ENCODE data around the gene PPARA.

Gene PPARA

GRCh38 chr22:46244771-46245170 is 94.4 kb downstream of the PPARA start:
- H3K4me1 ChIP-seq (ENCODE audit: control insufficient read depth, insufficient read depth, low read length): peaks cover 11% of the 10 kb centered on the region
- no peak overlapping the region for H3K4me3 ChIP-seq (ENCODE audit: low read length)
- no peaks in the 10 kb centered on the region for H3K27me3 ChIP-seq (replicated peaks; ENCODE audit: control insufficient read depth, insufficient read depth, low read length)
- peaks cover 16% of the 10 kb centered on the region for H3K36me3 ChIP-seq (ENCODE audit: control insufficient read depth, insufficient read depth, low read length, severe bottlenecking)
- DNase-seq (ENCODE audit: low read depth): no peak
- H3K9ac ChIP-seq (ENCODE audit: low read length): no peak overlapping the region
- no peaks in the 10 kb centered on the region for H3K9me3 ChIP-seq (ENCODE audit: control insufficient read depth, low read length)

DNA sequence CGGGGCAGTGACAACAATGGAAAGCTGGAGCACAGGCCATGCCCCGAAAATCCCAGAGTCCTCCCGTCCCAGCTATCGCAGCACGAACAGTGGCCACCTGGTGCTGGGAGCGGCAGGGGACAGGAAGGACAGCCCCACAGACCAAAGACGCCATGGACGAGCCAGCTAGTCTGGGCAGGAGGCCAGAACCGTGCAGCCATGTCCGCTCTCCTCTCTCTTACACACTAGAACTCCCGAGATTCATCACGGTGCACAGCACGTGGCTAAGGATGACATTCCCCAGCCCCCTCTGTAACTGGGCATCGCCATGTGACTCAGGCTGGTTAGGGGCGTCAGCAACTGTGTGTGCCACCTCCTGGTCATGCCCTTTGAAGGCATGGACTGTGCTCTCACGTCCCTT is 95.2 kb downstream of the PPARA start:
- DNase-seq (ENCODE audit: low read depth): no peak
- H3K4me1 ChIP-seq (ENCODE audit: control insufficient read depth, insufficient read depth, low read length): peaks cover 11% of the 10 kb centered on the region
- H3K36me3 ChIP-seq (ENCODE audit: control insufficient read depth, insufficient read depth, low read length, severe bottlenecking): peaks cover 11% of the 10 kb centered on the region
- no peaks in the 10 kb centered on the region for H3K27me3 ChIP-seq (replicated peaks; ENCODE audit: control insufficient read depth, insufficient read depth, low read length)
- H3K9ac ChIP-seq (ENCODE audit: low read length): no peak overlapping the region
- no peak overlapping the region for H3K4me3 ChIP-seq (ENCODE audit: low read length)
- no peaks in the 10 kb centered on the region for H3K9me3 ChIP-seq (ENCODE audit: control insufficient read depth, low read length)

GRCh38 chr22:46246178-46246577 is 95.9 kb downstream of the PPARA start:
- Histone ChIP-seq H3K9ac (ENCODE audit: low read length) (no peak overlapping the region), H3K27me3 (replicated peaks; ENCODE audit: control insufficient read depth, insufficient read depth, low read length) (no peaks in the 10 kb centered on the region), H3K9me3 (ENCODE audit: control insufficient read depth, low read length) (no peaks in the 10 kb centered on the region), H3K4me1 (ENCODE audit: control insufficient read depth, insufficient read depth, low read length) (peaks cover 16% of the 10 kb centered on the region), H3K36me3 (ENCODE audit: control insufficient read depth, insufficient read depth, low read length, severe bottlenecking) (peaks cover 6% of the 10 kb centered on the region), H3K4me3 (ENCODE audit: low read length) (no peak overlapping the region)
- DNase-seq (ENCODE audit: low read depth): no peak

DNA sequence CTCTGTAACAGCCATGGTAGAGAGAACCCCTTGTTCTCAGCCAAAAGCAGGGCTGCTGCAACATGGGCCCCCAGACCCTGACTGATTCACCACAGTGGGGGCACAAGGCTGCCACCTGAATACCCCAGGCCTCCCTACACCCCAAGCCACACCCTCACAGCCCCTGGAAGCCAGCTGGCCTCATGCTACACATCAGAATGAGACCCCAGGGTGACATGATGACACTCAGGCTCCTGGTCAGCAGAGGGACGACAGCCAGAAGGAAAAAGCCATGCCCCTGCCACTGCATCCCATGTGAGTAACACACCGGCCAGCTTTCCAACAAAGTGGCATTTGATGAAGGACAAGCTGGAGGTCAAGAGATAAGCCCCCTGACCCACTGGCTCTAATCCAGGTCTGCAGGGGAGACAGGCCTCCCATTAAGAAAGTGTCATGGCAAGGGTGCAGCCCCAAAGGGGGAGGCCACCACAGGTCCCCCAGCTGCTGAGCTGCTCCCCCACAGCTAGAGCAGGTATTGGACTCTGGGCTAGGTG is 97.2 kb downstream of the PPARA start:
- Histone ChIP-seq H3K9ac (ENCODE audit: low read length) (no peak overlapping the region), H3K9me3 (ENCODE audit: control insufficient read depth, low read length) (no peaks in the 10 kb centered on the region), H3K27me3 (replicated peaks; ENCODE audit: control insufficient read depth, insufficient read depth, low read length) (no peaks in the 10 kb centered on the region), H3K36me3 (ENCODE audit: control insufficient read depth, insufficient read depth, low read length, severe bottlenecking) (peaks cover 6% of the 10 kb centered on the region), H3K4me1 (ENCODE audit: control insufficient read depth, insufficient read depth, low read length) (peaks cover 17% of the 10 kb centered on the region), H3K4me3 (ENCODE audit: low read length) (no peak overlapping the region)
- DNase-seq (ENCODE audit: low read depth): no peak

DNA sequence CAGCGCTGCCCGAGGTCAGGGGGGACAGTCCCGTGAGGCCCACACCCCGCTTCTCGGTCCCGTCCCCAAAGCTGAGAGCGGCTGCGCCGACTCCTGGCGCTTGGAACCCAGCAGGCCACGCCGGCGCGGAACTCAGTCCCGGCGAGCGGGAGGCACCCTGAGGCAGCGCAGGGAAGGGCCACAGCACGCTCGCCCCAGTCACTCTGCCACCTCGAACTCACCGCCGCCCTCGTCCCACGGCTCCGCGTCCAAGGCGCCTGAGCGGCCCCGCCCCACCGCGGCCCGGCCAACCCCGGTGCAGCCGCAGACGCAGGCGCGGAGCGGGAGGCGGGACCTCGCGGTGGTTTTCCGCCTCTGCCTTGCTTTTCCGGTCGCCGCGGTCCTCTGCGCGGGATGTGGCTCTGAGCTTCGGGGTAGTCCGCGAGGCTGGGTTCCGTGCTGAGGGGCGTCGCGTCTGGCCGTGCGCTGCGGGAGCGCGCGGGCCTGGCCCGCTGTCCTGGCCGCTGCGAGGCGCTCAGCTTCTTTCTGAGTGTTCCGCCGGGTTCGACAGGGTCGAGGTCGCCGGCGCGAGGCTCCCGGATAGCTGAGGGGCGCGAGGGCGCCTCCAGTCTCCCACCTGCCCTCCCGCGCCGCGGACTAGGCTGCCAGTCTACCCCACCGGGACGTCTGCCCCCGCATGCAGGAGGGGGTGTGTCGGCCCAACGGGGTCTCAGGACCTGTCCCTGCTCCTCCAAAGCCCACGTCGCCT is 99.9 kb downstream of the PPARA start, which contains the start of gene CDPF1:
CDPF1 (minus strand) TSS at position 259 of the 748 bp plus-strand sequence. CDS start 2,009 bp downstream, outside the sequence.
- Histone ChIP-seq H3K27me3 (replicated peaks; ENCODE audit: control insufficient read depth, insufficient read depth, low read length) (no peaks in the 10 kb centered on the region), H3K4me1 (ENCODE audit: control insufficient read depth, insufficient read depth, low read length) (peaks cover 14% of the 10 kb centered on the region), H3K4me3 (ENCODE audit: low read length) (peak within 1 kb of the TSS; percentile 90), H3K9ac (ENCODE audit: low read length) (peak within 1 kb of the TSS; percentile 95), H3K36me3 (ENCODE audit: control insufficient read depth, insufficient read depth, low read length, severe bottlenecking) (no peaks in the 10 kb centered on the region), H3K9me3 (ENCODE audit: control insufficient read depth, low read length) (no peaks in the 10 kb centered on the region)
- peak; percentile 96 for DNase-seq (ENCODE audit: low read depth)

DNA sequence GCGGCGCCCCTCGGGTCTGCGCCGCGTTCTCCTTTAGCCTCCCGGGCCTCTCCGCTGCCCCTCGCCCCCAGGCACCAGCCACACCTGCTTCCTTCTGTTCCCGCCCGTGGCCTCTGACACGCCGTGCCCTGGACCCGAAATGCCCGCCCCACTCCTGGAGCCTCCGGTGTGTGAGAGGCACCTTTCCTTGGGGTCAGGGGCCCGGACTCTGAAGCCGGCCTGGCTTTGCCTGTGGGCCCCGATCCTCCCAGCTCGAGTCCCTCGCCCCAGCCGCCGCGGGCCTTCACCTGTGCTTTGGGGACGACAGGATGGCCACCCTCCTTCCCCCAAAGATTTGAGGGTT is 100.4 kb downstream of the PPARA start:
- H3K4me1 ChIP-seq (ENCODE audit: control insufficient read depth, insufficient read depth, low read length): peaks cover 14% of the 10 kb centered on the region
- no peaks in the 10 kb centered on the region for H3K27me3 ChIP-seq (replicated peaks; ENCODE audit: control insufficient read depth, insufficient read depth, low read length)
- H3K9ac ChIP-seq (ENCODE audit: low read length): peak overlapping the region; percentile 95
- H3K36me3 ChIP-seq (ENCODE audit: control insufficient read depth, insufficient read depth, low read length, severe bottlenecking): no peaks in the 10 kb centered on the region
- no peak for DNase-seq (ENCODE audit: low read depth)
- peak overlapping the region; percentile 90 for H3K4me3 ChIP-seq (ENCODE audit: low read length)
- no peaks in the 10 kb centered on the region for H3K9me3 ChIP-seq (ENCODE audit: control insufficient read depth, low read length)

DNA sequence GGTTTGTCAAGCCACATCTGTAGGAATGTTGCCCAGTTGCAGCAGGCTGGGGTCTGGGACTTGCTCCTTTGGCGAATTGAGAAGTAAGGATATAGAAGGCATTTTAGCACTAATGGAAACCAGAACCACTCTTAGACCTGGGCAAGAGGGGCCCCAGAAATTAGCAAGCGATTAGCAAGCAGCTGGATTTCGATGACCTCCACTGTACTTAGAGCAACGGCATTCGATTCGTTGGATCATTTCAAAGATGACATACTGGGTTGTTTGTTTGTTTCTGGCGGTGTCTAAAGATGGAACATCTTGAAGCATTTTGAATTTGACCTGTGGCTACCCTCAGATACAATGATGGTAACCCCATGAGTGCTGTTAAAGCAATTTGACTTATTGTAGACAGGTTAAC is 100.9 kb downstream of the PPARA start:
- H3K4me3 ChIP-seq (ENCODE audit: low read length): peak overlapping the region; percentile 90
- no peaks in the 10 kb centered on the region for H3K27me3 ChIP-seq (replicated peaks; ENCODE audit: control insufficient read depth, insufficient read depth, low read length)
- H3K36me3 ChIP-seq (ENCODE audit: control insufficient read depth, insufficient read depth, low read length, severe bottlenecking): no peaks in the 10 kb centered on the region
- H3K9ac ChIP-seq (ENCODE audit: low read length): peak overlapping the region; percentile 95
- H3K4me1 ChIP-seq (ENCODE audit: control insufficient read depth, insufficient read depth, low read length): peaks cover 14% of the 10 kb centered on the region
- no peak for DNase-seq (ENCODE audit: low read depth)
- no peaks in the 10 kb centered on the region for H3K9me3 ChIP-seq (ENCODE audit: control insufficient read depth, low read length)

DNA sequence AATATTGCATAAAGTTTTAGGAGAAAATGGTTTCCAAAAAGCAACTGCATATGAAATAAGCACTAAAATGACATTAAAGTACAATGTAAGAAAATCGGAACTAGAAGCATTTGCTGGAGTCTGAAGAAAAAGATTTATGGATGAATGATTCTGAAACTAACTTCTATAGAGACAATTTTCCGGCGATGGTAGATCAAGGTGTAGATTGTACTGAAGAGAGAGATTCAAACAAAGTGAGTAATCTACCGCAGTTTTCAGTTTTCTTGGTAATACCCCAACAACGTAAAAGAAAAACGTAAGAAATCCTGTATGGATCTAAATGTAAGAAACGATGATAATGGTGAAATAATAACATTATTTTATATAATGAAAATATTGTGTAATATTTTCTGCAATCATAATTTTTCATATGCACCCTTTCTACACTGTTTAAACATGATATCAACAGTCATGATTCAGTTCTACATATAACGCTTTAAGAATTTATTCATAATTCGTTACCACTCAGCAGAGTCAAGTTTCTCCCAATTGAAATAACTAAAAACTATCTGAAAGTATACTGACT is 101.6 kb downstream of the PPARA start:
- Histone ChIP-seq H3K36me3 (ENCODE audit: control insufficient read depth, insufficient read depth, low read length, severe bottlenecking) (no peaks in the 10 kb centered on the region), H3K9me3 (ENCODE audit: control insufficient read depth, low read length) (no peaks in the 10 kb centered on the region), H3K4me1 (ENCODE audit: control insufficient read depth, insufficient read depth, low read length) (peaks cover 14% of the 10 kb centered on the region), H3K27me3 (replicated peaks; ENCODE audit: control insufficient read depth, insufficient read depth, low read length) (no peaks in the 10 kb centered on the region), H3K9ac (ENCODE audit: low read length) (peak overlapping the region; percentile 95), H3K4me3 (ENCODE audit: low read length) (no peak overlapping the region)
- DNase-seq (ENCODE audit: low read depth): no peak

GRCh38 chr22:46256358-46256958 is 106.1 kb downstream of the PPARA start:
- H3K9me3 ChIP-seq (ENCODE audit: control insufficient read depth, low read length): no peaks in the 10 kb centered on the region
- DNase-seq (ENCODE audit: low read depth): no peak
- no peak overlapping the region for H3K9ac ChIP-seq (ENCODE audit: low read length)
- H3K27me3 ChIP-seq (replicated peaks; ENCODE audit: control insufficient read depth, insufficient read depth, low read length): peaks cover 10% of the 10 kb centered on the region
- H3K4me3 ChIP-seq (ENCODE audit: low read length): no peak overlapping the region
- no peaks in the 10 kb centered on the region for H3K36me3 ChIP-seq (ENCODE audit: control insufficient read depth, insufficient read depth, low read length, severe bottlenecking)
- peaks cover 4% of the 10 kb centered on the region for H3K4me1 ChIP-seq (ENCODE audit: control insufficient read depth, insufficient read depth, low read length)

- Histone ChIP-seq H3K4me1 (ENCODE audit: control insufficient read depth, insufficient read depth, low read length) (no peaks in the 10 kb centered on the region), H3K4me3 (ENCODE audit: low read length) (no peak overlapping the region), H3K27me3 (replicated peaks; ENCODE audit: control insufficient read depth, insufficient read depth, low read length) (peaks cover 18% of the 10 kb centered on the region), H3K36me3 (ENCODE audit: control insufficient read depth, insufficient read depth, low read length, severe bottlenecking) (no peaks in the 10 kb centered on the region), H3K9me3 (ENCODE audit: control insufficient read depth, low read length) (no peaks in the 10 kb centered on the region), H3K9ac (ENCODE audit: low read length) (no peak overlapping the region)
- DNase-seq (ENCODE audit: low read depth): no peak
Measured at GRCh38 chr22:46259374-46259773, 109.0 kb downstream of the PPARA start.

DNA sequence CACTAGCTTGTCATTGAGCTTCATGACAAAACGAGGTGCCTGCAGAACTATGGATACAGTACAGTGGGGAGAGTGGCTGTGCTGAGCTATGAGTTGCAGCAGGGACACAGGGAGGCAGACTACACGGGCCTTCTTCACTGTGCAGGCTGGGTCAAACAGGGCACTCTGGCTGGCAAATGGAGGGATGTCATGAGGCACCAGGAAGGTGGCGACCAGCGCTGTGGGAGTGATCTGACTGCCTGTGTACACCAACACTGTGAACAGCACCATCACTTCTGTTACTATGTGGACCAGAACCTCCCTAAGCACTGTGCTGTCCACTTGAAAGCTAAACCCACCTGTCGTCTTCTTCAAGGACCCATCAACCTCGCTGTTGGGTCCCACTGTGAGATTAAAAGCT is 109.7 kb downstream of the PPARA start:
- Histone ChIP-seq H3K9ac (ENCODE audit: low read length) (no peak overlapping the region), H3K9me3 (ENCODE audit: control insufficient read depth, low read length) (no peaks in the 10 kb centered on the region), H3K4me1 (ENCODE audit: control insufficient read depth, insufficient read depth, low read length) (no peaks in the 10 kb centered on the region), H3K36me3 (ENCODE audit: control insufficient read depth, insufficient read depth, low read length, severe bottlenecking) (no peaks in the 10 kb centered on the region), H3K4me3 (ENCODE audit: low read length) (no peak overlapping the region), H3K27me3 (replicated peaks; ENCODE audit: control insufficient read depth, insufficient read depth, low read length) (peaks cover 18% of the 10 kb centered on the region)
- no peak for DNase-seq (ENCODE audit: low read depth)
